HepG2 (cell line): ENCODE results near the gene SERPINE3.

Experiments
- AFF4 ChIP-seq: sonication (generic); formaldehyde crosslinking; IDR thresholded peaks from 2 replicates; pipeline ENCODE4 v1.4.0; 2020; ENCODE audit warnings: missing genetic modification reagents
- BCLAF1 ChIP-seq: fragments of 450-650 bp; IDR thresholded peaks from 2 replicates; pipeline ENCODE4 v1.6.1; 2017; ENCODE audit warnings: mild to moderate bottlenecking
- CTCF ChIP-seq: sonication (generic); formaldehyde crosslinking; IDR thresholded peaks from 2 replicates; pipeline ENCODE4 v1.5.0; 2020; ENCODE audit warnings: mild to moderate bottlenecking, missing genetic modification reagents, moderate library complexity
- HNRNPL ChIP-seq: fragments of 200-400 bp; formaldehyde crosslinking; IDR thresholded peaks from 2 replicates; pipeline ENCODE4 v1.6.1; 2017; ENCODE audit warnings: mild to moderate bottlenecking, low read depth, low read length
- NR1H2 ChIP-seq: sonication (generic); formaldehyde crosslinking; IDR thresholded peaks from 2 replicates; pipeline ENCODE4 v1.8.1; 2022; ENCODE audit warnings: low read depth, missing genetic modification reagents, borderline replicate concordance
- STAG1 ChIP-seq: sonication (generic); formaldehyde crosslinking; IDR thresholded peaks from 2 replicates; pipeline ENCODE4 v1.4.0; 2020; ENCODE audit warnings: missing genetic modification reagents
- TF ChIP-seq, protein P1 (sequence below): sonication (generic); formaldehyde crosslinking; IDR thresholded peaks from 2 replicates; pipeline ENCODE4 v1.4.0; 2020; ENCODE audit warnings: missing genetic modification reagents

DNA sequence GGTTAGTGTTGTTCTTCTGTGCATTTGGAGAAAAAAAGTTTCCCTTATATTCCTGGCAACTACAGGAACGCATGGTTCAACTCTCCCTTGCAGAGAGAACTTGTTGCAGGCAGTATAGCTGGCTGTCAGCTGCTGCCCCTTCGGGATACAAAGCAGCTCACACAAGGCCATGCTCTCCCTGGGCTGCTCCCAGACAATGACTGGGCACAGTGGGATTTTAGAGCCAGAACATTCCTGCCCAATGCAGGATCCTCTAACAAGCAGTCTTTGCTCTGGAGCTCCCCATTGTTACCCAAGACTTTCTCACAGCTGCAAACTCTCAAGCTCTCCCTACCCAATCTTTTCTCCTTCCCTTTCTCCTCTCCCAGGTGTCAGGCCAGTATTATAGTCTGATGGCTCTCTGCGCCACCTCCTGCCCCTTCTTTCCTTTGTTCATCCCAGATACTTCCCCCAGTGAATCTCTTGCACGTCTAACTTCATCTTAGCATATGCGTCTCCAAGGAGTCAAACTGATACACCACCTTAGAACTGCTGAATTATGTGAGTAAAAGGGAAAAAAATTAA lies 27.5 kb upstream of the SERPINE3 start:
- TF ChIP-seq NR1H2 (CRISPR knock-in tag) (no peak), BCLAF1 (no peak), CTCF (CRISPR knock-in tag) (no peak), HNRNPL (no peak), STAG1 (CRISPR knock-in tag) (no peak), AFF4 (CRISPR knock-in tag) (no peak)
- TF ChIP-seq, protein P1, sequence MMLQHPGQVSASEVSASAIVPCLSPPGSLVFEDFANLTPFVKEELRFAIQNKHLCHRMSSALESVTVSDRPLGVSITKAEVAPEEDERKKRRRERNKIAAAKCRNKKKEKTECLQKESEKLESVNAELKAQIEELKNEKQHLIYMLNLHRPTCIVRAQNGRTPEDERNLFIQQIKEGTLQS (CRISPR knock-in tag), result no peak
